Fibroblast of lung (primary cell): ENCODE data around the gene MECR.

Experiments used
- EZH2 ChIP-seq: IDR thresholded peaks from 2 replicates; pipeline ENCODE4 v1.5.1; 2012; ENCODE audit warnings: low read length, control low read depth, mild to moderate bottlenecking; ENCODE audit errors: missing control alignments
- TF ChIP-seq, protein P1 (sequence below), 2 donors: IDR thresholded peaks in 1 of 2; conservative IDR thresholded peaks in 1 of 2; 1 replicate in 1 of 2; 2 replicates in 1 of 2; pipeline ENCODE4 v1.5.1; 2011 to 2012; ENCODE audit warnings: low read length in 2 of 2, control low read depth in 1 of 2, inconsistent platforms in 1 of 2, low read depth in 1 of 2, mild to moderate bottlenecking in 1 of 2

DNA sequence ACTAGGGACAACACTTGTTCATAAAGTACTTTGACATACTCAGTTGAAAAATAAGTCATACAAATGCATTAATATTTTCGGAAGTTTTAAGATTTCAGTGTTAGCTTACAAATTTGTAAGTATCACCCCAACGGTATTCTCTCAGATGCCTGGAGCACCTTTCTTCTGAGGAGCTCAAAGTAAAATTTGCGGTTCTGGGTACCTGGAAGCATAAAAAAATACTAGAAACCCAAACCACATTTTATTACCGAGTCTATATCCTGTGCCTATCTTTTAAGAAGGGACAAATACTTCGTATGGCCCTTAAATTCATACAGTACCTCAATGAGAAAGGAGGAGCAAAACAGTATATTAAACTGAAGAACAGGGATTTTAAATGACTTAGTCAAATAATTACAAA is 59.2 kb downstream of the MECR start:
- no peak for TF ChIP-seq EZH2
- TF ChIP-seq, protein P1, sequence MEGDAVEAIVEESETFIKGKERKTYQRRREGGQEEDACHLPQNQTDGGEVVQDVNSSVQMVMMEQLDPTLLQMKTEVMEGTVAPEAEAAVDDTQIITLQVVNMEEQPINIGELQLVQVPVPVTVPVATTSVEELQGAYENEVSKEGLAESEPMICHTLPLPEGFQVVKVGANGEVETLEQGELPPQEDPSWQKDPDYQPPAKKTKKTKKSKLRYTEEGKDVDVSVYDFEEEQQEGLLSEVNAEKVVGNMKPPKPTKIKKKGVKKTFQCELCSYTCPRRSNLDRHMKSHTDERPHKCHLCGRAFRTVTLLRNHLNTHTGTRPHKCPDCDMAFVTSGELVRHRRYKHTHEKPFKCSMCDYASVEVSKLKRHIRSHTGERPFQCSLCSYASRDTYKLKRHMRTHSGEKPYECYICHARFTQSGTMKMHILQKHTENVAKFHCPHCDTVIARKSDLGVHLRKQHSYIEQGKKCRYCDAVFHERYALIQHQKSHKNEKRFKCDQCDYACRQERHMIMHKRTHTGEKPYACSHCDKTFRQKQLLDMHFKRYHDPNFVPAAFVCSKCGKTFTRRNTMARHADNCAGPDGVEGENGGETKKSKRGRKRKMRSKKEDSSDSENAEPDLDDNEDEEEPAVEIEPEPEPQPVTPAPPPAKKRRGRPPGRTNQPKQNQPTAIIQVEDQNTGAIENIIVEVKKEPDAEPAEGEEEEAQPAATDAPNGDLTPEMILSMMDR (conservative IDR thresholded peaks at IDR 0.05 in 1 of 2, IDR thresholded peaks at IDR 0.05 in 1 of 2; ENCODE audit: low read depth in 1 of 2, low read length in 2 of 2) = no peak
